ENCODE data around the gene EVC.
A peak's percentile ranks its signal among the peaks of the same experiment; 100 is the strongest.

Gene EVC

GRCh38 chr4:5710961-5711478 is at the start of gene EVC:
Gene EVC, plus strand, starts transcription at chr4:5711201. Its CDS starts 180 bp downstream, at chr4:5711381.
- DNase-seq (ENCODE audit: low read depth in 3 of 3) = peak in 1 of 3 donors; percentile 20

- no peak for DNase-seq (ENCODE audit: low read depth in 3 of 3)
Measured at GRCh38 chr4:5661237-5661636, 49.8 kb upstream of the EVC start.

GRCh38 chr4:5662555-5662954 is 48.4 kb upstream of the EVC start:
- DNase-seq (ENCODE audit: low read depth in 3 of 3) = no peak

GRCh38 chr4:5664778-5665177 is 46.2 kb upstream of the EVC start:
- no peak for DNase-seq (ENCODE audit: low read depth in 3 of 3)

- no peak for DNase-seq (ENCODE audit: low read depth in 3 of 3)
Measured at GRCh38 chr4:5666741-5667140, 44.3 kb upstream of the EVC start.

- DNase-seq (ENCODE audit: low read depth in 3 of 3) = no peak
Measured at GRCh38 chr4:5676763-5677162, 34.2 kb upstream of the EVC start.

- no peak for DNase-seq (ENCODE audit: low read depth in 3 of 3)
Measured at GRCh38 chr4:5678977-5679376, 32.0 kb upstream of the EVC start.

- no peak for DNase-seq (ENCODE audit: low read depth in 3 of 3)
Measured at GRCh38 chr4:5683566-5683965, 27.4 kb upstream of the EVC start.

- no peak for DNase-seq (ENCODE audit: low read depth in 3 of 3)
Measured at GRCh38 chr4:5685296-5685695, 25.7 kb upstream of the EVC start.

GRCh38 chr4:5686338-5686737 is 24.7 kb upstream of the EVC start:
- no peak for DNase-seq (ENCODE audit: low read depth in 3 of 3)

- no peak for DNase-seq (ENCODE audit: low read depth in 3 of 3)
Measured at GRCh38 chr4:5689065-5689464, 21.9 kb upstream of the EVC start.

- no peak for DNase-seq (ENCODE audit: low read depth in 3 of 3)
Measured at GRCh38 chr4:5691491-5692132, 19.4 kb upstream of the EVC start.

- DNase-seq (ENCODE audit: low read depth in 3 of 3) = no peak
Measured at GRCh38 chr4:5693871-5694270, 17.1 kb upstream of the EVC start.

GRCh38 chr4:5696341-5696740 is 14.7 kb upstream of the EVC start:
- no peak for DNase-seq (ENCODE audit: low read depth in 3 of 3)

GRCh38 chr4:5700459-5700858 is 10.5 kb upstream of the EVC start:
- no peak for DNase-seq (ENCODE audit: low read depth in 3 of 3)

- no peak for DNase-seq (ENCODE audit: low read depth in 3 of 3)
Measured at GRCh38 chr4:5701971-5702370, 9.0 kb upstream of the EVC start.

GRCh38 chr4:5703831-5704230 is 7.2 kb upstream of the EVC start:
- DNase-seq (ENCODE audit: low read depth in 3 of 3) = no peak

- no peak for DNase-seq (ENCODE audit: low read depth in 3 of 3)
Measured at GRCh38 chr4:5704276-5704675, 6.7 kb upstream of the EVC start.

GRCh38 chr4:5705647-5706320 is 5.2 kb upstream of the EVC start:
- no peak for DNase-seq (ENCODE audit: low read depth in 3 of 3)

GRCh38 chr4:5706486-5707290 is 4.3 kb upstream of the EVC start:
- no peak for DNase-seq (ENCODE audit: low read depth in 3 of 3)

GRCh38 chr4:5707366-5707765 is 3.6 kb upstream of the EVC start:
- no peak for DNase-seq (ENCODE audit: low read depth in 3 of 3)

- DNase-seq (ENCODE audit: low read depth in 3 of 3) = no peak
Measured at GRCh38 chr4:5707778-5708448, 3.1 kb upstream of the EVC start.
